Immature natural killer cell (primary cell): ENCODE data around the gene SLCO2A1. TPM values are rescaled to one million over a fixed set of nuclear protein-coding genes. Genes with fewer than 3 reads are reported as not detected.
A peak's percentile ranks its signal among the peaks of the same experiment; 100 is the strongest.

Source experiments
- DNase-seq, 3 donors: peaks; one replicate each; pipeline ENCODE4 v3.0.0; 2022; ENCODE audit warnings: mixed read lengths in 1 of 3
- H3K27ac Mint-ChIP-seq, 6 donors: one replicate each; pipeline ENCODE4 v1.8.0; 2020; ENCODE audit warnings: mixed read lengths in 6 of 6, mild to moderate bottlenecking in 5 of 6, inconsistent platforms in 4 of 6, moderate library complexity in 3 of 6
- H3K27me3 Mint-ChIP-seq, 3 donors: one replicate each; pipeline ENCODE4 v1.8.0; 2020 to 2021; ENCODE audit warnings: low read depth in 3 of 3, mild to moderate bottlenecking in 3 of 3, mixed read lengths in 3 of 3, moderate library complexity in 3 of 3, inconsistent platforms in 1 of 3
- H3K36me3 Mint-ChIP-seq, 3 donors: one replicate each; pipeline ENCODE4 v1.8.0; 2020; ENCODE audit warnings: mixed read lengths in 3 of 3, inconsistent platforms in 2 of 3, mild to moderate bottlenecking in 2 of 3
- H3K4me1 Mint-ChIP-seq, 2 donors: one replicate each; pipeline ENCODE4 v1.8.0; 2020; ENCODE audit warnings: inconsistent platforms in 2 of 2, mild to moderate bottlenecking in 2 of 2, mixed read lengths in 2 of 2, moderate library complexity in 1 of 2
- H3K4me3 Mint-ChIP-seq, 5 donors: one replicate each; pipeline ENCODE4 v1.8.0; 2020; ENCODE audit warnings: mild to moderate bottlenecking in 5 of 5, mixed read lengths in 5 of 5, inconsistent platforms in 3 of 5, moderate library complexity in 3 of 5
- H3K9me3 Mint-ChIP-seq, 6 donors: one replicate each; pipeline ENCODE4 v1.8.0; 2020; ENCODE audit warnings: mild to moderate bottlenecking in 6 of 6, mixed read lengths in 6 of 6, inconsistent platforms in 4 of 6, moderate library complexity in 3 of 6
- polyA plus RNA-seq, 3 donors: library from polyadenylated mRNA; unstranded; fragments of 300-500 nt; fragmentation: Illumina TruSeq; gene quantifications; one replicate each; pipeline ENCODE4 v1.2.3, GENCODE V29; 2021

SLCO2A1 gene
- polyA plus RNA-seq, 3 donors from 2014 or later = not detected

DNA sequence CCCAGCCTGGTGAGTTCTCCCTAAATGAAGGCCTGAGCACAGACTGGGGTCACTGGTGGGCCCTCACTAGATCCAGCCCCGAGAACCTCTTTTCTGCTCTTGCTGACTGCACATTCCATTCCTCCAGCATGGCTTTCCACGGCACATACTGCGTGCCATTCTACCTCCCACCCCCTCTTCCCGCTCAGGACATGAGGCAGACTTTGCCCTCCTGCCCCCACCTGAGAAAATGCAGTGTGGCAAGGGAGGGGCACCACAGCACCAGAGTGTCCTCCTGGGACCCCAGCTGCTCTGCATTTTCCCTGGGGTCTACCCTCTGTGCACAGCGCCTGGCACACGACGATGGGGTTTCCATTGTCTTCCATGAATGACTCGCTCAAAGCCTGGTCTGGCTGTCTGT is 6.1 kb upstream of the SLCO2A1 start:
- Mint-ChIP-seq H3K9me3 (no peaks in the 10 kb centered on the region), H3K4me3 (no peak overlapping the region), H3K27me3 (peaks cover 3 to 13% (median 6%) of the 10 kb centered on the region in 3 donors), H3K27ac (no peak overlapping the region), H3K36me3 (no peaks in the 10 kb centered on the region), H3K4me1 (no peaks in the 10 kb centered on the region)
- no peak for DNase-seq

DNA sequence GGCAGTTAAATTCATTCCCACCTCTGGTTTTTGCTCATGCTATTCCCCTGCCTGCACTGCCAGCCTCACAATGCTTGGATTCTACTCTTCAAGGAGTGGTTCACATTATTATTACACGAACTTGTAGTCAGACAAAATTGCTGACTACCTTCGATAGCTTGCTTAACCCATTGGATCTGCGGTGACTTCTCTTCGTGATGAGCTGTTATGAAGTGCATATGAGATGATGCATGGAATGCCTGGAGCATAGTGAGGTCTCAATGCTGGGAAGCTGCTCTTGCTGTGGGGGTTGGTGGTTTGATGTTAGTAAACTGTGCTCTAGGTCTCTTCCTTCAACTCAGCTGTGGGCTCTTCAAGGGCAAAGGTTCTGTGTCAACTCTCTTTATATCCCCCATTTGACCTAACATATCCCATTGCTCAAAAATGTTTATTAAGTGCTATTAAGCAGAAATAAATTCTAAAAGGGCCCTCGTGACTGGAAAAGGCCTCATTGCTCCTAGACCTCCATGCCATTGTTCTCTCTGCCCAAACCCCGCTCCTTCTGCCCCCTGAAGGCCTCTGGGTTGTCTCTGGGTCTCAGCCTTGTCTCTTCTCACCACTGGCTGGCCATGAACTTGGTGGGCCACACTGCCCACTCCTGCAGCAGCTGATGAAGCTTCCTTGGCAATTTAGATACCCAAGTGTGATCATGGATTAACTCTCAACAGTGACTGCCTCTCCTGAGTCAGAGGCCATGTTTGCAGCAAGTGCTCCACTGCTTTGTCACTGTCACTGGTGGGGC is 4.5 kb upstream of the SLCO2A1 start:
- H3K27ac Mint-ChIP-seq = no peak overlapping the region
- H3K36me3 Mint-ChIP-seq = no peaks in the 10 kb centered on the region
- DNase-seq = no peak
- peaks cover 1 to 13% (median 4%) of the 10 kb centered on the region in 3 donors for H3K27me3 Mint-ChIP-seq
- H3K4me1 Mint-ChIP-seq = peaks cover 2% of the 10 kb centered on the region in 2 donors
- H3K4me3 Mint-ChIP-seq = no peak overlapping the region
- H3K9me3 Mint-ChIP-seq = no peaks in the 10 kb centered on the region

DNA sequence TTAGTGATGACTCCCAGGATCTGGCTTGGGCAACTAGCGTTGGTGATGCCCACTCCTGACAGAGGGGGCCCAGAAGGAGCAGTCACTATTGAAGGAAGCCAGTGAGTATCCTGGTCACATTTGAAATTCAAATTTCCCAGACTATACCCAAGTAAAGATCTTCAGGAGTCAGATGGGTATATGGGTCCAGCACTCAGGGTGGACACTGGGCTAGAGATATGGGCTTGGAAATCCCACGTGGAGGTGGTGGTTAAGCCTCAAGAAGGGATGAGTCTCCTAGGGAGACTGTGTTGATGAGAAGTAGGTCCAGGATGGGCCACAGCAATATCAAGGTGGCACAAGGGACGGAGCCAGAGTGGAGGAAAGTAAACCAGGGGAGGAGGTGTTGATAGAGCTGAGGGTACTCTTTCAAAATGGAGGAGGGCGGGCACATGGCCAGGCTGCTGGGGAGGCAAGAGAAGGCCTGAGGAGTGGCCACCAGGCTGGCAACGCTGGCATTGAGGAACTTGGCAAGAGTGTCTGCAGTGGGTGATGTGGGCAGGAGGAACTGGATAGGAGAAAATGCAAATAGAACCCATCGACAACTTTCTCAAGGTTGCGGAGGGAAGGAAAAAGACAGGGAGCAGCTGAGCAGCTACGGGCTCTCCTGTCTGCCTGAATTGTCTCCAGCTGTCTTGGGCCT is 3.7 kb upstream of the SLCO2A1 start:
- no peak for DNase-seq
- Mint-ChIP-seq H3K27ac (no peak overlapping the region), H3K4me3 (no peak overlapping the region), H3K9me3 (no peaks in the 10 kb centered on the region), H3K27me3 (peaks cover 3 to 14% (median 5%) of the 10 kb centered on the region in 3 donors), H3K36me3 (no peaks in the 10 kb centered on the region), H3K4me1 (peaks cover 2 to 8% of the 10 kb centered on the region in 2 donors)

DNA sequence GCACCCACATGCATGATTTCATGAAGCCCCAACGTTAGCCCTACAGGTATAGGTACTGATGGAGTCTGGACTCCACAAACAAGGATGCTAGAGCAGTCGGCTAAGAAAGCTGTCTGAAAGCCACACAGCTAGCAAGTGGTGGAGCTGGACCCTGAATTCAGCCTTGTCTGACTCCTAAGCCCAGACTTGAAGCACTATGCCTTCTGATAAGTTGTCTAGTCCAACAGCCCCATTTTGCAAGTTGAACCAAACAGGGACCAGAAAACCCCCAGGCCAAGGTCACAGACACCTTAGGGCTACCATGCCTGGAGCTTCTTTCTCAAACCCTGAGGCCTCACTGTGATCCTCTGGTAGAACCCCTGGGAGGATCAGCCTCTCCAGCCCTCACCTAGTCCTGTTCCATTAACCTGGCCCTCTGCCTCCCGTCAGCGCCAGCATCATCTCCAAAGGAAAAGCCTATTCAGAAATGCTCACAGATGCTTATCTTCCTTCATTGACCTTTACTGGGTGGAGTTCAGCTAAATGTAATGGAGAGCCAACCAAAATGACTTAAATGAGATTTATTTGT is 1.7 kb upstream of the SLCO2A1 start:
- Mint-ChIP-seq H3K9me3 (peaks cover 0 to 2% (median 0%) of the 10 kb centered on the region in 6 donors), H3K4me1 (peaks cover 2 to 8% of the 10 kb centered on the region in 2 donors), H3K4me3 (no peak overlapping the region), H3K36me3 (no peaks in the 10 kb centered on the region), H3K27ac (no peak overlapping the region), H3K27me3 (peaks cover 2 to 16% (median 6%) of the 10 kb centered on the region in 3 donors)
- DNase-seq = no peak

DNA sequence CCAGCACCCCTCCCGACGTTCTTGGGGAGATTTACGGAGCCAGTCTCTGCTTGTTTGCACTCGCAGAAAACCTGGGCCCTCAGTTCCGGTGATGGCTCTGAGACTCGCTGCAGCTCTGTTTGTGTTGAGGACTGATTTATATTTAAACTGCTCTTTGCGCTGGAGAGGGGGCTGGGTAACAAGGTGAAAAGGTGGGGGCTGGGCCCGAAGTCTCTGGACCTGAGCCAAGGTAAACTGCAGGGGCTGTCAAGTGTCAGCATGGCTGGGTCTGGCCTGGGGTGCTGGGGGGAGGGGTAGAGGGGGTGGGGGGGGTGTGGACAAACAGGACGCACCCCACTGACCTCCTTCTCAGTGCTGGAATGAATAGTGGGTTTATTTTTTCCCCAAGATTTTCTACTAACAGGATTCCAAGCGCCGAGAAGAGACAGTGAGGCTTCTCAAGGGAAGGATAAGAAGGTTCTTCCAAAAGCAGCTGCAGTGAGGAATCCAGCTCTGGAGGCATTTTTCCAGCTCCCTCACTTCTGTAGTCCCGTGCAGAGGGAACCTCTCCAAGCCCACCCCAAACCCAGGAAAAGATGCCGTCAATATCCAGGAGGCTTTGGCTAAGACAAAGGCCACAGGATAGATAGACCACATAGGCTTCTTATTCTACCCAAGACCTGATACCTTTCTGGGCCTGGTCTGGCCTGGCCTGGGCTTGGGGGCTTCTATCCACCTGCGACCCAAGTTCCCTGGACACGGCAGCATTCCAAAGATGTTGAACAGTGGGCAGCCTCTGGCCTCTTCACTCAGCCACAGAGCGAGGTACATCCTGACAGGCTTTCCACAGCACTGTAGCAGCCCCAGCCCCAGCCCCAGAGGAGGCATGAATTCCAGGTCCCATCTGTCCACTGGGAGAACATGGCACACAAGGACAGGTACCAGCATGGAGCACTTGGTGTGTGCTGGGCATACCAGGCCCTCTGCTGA is 938 bp upstream of the SLCO2A1 start:
- peak overlapping the region; percentile 38 to 58 (median 50) for H3K4me3 Mint-ChIP-seq
- no peak overlapping the region for H3K27ac Mint-ChIP-seq
- H3K27me3 Mint-ChIP-seq = peaks cover 2 to 16% (median 6%) of the 10 kb centered on the region in 3 donors
- H3K4me1 Mint-ChIP-seq = peaks cover 2 to 8% of the 10 kb centered on the region in 2 donors
- no peak for DNase-seq
- H3K9me3 Mint-ChIP-seq = peaks cover 0 to 2% (median 0%) of the 10 kb centered on the region in 6 donors
- H3K36me3 Mint-ChIP-seq = no peaks in the 10 kb centered on the region

DNA sequence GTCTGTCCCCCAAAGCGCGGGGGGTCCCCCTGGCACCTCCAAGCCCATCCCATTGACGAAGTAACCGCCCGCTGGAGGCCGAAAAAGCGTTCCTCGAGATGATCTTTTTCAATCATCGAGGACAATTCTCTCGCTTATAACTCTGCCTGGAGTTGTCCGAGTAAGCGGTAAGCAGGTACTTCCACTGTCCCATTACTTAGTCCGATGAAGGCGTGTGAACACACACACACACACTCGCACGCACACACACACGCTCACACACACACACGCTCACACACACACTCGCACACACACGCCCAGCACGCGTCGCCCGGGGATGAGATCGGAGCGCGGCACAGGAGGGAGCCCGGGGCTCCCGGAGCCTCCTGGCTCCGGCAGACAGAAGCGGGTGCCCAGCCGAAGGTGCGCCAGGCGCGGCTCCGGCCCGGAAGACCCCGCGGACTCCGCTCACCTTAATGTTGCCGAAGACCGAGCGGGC is 430 bp downstream of the SLCO2A1 start:
- DNase-seq = no peak
- H3K9me3 Mint-ChIP-seq = peaks cover 0 to 2% (median 0%) of the 10 kb centered on the region in 6 donors
- H3K27me3 Mint-ChIP-seq = peaks cover 2 to 16% (median 6%) of the 10 kb centered on the region in 3 donors
- H3K27ac Mint-ChIP-seq = no peak overlapping the region
- H3K36me3 Mint-ChIP-seq = no peaks in the 10 kb centered on the region
- H3K4me3 Mint-ChIP-seq = peak overlapping the region; percentile 21 to 72 (median 67)
- H3K4me1 Mint-ChIP-seq = peaks cover 2 to 8% of the 10 kb centered on the region in 2 donors

DNA sequence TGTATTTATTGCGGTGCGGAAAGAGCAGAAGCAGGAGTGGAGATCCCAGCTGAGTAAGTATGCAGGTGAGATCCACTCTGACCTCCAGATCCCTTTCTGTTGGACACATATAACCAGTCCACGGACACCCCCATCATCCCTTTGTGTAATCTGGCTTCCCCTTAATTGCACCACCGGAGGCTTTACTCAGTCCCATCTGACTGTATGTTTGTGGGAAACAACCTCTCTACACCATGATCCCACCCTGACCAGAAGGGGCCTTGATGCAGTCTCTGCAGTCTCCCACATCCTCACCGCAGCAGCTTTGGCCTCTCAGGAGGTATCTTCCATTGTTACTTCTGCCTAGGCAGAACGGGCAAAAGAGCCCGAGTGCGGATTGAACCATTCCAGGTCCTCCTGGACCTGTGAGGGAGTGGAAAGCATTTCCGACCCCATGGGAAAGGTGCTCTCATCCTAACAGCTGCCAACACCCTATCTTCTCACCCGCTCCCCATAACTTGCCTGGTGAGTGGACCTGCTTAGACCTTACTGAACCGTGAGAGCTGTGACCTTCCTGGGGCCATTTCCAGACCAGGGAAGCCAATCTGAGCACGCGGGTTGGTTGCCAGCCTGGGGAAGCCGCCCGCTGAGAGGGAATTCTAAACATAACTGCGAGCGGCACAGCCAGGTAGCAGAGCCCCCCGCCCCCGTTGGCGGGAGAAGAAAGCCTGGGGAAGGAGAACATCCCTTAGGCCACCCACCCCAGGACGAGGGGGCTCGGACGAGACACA is 1.1 kb downstream of the SLCO2A1 start:
- no peaks in the 10 kb centered on the region for H3K36me3 Mint-ChIP-seq
- H3K4me1 Mint-ChIP-seq = peaks cover 2 to 8% of the 10 kb centered on the region in 2 donors
- H3K9me3 Mint-ChIP-seq = peaks cover 0 to 2% (median 0%) of the 10 kb centered on the region in 6 donors
- peaks cover 2 to 16% (median 6%) of the 10 kb centered on the region in 3 donors for H3K27me3 Mint-ChIP-seq
- H3K4me3 Mint-ChIP-seq = no peak overlapping the region
- DNase-seq = no peak
- H3K27ac Mint-ChIP-seq = no peak overlapping the region

DNA sequence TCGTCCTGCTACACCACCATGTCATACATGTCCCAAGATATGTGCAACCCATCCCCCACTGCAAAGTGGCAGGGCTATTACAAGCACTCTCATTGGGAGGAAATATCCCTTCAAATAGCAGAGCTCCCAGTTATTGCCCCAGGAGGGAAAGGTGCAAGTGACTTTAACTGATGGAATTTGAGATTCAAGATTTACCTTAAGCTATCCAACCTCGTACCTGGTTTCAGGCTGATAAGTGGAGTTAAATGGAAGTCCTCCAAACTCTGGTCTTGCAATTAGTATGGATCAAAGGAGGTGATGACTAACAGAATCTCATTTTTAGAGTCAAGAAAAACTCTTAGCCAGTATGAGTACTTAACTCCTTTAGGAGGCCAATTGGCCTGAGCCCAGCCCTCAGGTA is 2.1 kb downstream of the SLCO2A1 start:
- Mint-ChIP-seq H3K27me3 (peaks cover 2 to 14% (median 4%) of the 10 kb centered on the region in 3 donors), H3K27ac (no peak overlapping the region), H3K4me3 (no peak overlapping the region)

DNA sequence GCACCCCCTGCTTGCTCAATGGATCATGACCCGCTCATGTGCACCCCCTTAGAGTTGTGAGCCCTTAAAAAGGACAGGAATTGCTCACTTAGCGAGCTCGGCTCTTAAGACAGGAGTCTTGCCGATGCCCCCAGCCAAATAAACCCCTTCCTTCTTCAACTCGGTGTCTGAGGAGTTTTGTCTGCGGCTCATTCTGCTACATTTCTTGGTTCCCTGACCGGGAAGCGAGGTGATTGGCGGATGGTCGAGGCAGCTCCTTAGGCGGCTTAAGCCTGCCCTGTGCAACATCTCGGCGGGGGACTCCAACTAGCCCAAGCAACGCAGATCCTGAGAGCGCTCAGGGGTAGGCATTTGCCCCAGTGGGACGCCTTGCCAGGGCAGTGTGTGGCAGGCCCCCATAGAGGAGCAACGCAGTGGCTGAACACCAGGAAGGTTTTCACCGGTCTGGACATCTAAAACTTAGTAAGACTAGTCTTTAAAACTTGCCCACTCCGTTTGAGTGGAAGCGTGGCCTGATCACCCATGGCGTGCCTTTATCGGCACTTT is 9.5 kb downstream of the SLCO2A1 start:
- Mint-ChIP-seq H3K4me3 (no peak overlapping the region), H3K4me1 (no peaks in the 10 kb centered on the region), H3K9me3 (peaks cover 0 to 2% (median 0%) of the 10 kb centered on the region in 6 donors), H3K27me3 (peaks cover 0 to 5% (median 1%) of the 10 kb centered on the region in 3 donors), H3K36me3 (no peaks in the 10 kb centered on the region), H3K27ac (no peak overlapping the region)
- no peak for DNase-seq

More for the DNA sequence above, 2.1 kb downstream of the SLCO2A1 start:
- peaks cover 2 to 8% of the 10 kb centered on the region in 2 donors for H3K4me1 Mint-ChIP-seq
- no peak for DNase-seq
- H3K9me3 Mint-ChIP-seq = peaks cover 0 to 4% (median 0%) of the 10 kb centered on the region in 6 donors
- H3K36me3 Mint-ChIP-seq = no peaks in the 10 kb centered on the region

DNA sequence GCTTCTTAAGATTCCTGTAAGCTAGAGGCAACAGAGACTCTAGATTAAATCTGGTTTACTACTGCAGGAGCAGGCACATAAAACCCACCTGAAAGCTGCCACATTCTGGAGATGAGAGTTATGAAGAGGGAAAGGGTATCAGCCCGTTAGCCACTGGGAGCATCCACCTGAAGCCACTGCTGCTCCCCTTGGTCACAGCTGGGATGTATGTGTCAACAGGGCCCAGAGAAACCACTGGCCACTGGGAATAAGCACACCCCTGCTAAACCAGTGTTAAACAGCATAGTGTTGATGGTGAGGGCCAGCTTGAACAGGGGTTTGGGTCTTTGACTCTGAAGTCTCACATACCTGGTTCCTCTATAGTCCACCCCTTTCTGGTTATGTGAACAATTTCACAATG is 10.9 kb downstream of the SLCO2A1 start:
- Mint-ChIP-seq H3K27me3 (peaks cover 0 to 5% (median 1%) of the 10 kb centered on the region in 3 donors), H3K4me1 (no peaks in the 10 kb centered on the region), H3K27ac (no peak overlapping the region), H3K9me3 (peaks cover 0 to 2% (median 0%) of the 10 kb centered on the region in 6 donors), H3K4me3 (no peak overlapping the region), H3K36me3 (no peaks in the 10 kb centered on the region)
- DNase-seq = no peak

DNA sequence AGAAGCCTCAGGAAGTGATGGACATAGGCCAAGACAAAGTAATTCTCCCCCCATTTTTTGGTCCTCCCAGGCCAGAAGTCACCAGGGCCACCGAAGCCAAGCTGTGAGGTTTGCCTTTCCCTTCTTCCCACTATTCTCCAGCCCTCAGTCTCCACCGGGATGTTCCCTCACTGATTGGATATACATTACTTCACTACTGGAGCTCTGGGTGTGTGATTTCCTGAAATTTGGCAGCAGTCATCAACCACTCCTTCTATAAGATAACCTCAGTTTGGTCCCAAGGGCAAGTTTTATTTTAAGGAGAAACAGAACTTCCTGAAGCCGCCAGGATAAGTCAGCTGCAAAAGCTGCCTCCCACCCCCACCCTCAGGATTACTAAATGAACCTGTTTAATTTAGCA is 11.3 kb downstream of the SLCO2A1 start:
- H3K9me3 Mint-ChIP-seq = peaks cover 0 to 2% (median 0%) of the 10 kb centered on the region in 6 donors
- no peak for DNase-seq

DNA sequence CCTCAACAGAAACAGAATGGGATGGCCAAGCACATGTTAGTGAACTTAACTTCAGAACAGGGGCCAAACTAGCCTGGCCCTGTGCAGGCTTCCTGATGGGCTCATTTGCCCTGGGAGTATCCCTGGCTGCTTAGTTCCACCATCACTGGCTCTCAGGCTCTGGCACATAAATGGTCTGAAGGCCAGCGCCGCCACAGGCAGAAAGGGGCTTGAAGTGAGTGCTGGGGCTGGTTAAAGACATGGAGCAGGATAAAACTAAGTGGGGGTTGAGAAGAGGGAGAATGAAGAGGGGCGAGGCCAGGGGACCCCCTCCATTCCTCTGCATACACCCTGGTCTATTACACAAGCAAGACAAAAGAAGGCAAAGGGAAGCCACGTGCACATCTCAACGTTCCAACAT is 12.2 kb downstream of the SLCO2A1 start:
- H3K4me3 Mint-ChIP-seq = no peak overlapping the region
- no peaks in the 10 kb centered on the region for H3K36me3 Mint-ChIP-seq
- no peak for DNase-seq
- H3K4me1 Mint-ChIP-seq = no peaks in the 10 kb centered on the region
- no peak overlapping the region for H3K27ac Mint-ChIP-seq
- H3K27me3 Mint-ChIP-seq = peaks cover 0 to 5% (median 1%) of the 10 kb centered on the region in 3 donors
- H3K9me3 Mint-ChIP-seq = no peaks in the 10 kb centered on the region

More for the DNA sequence above, 11.3 kb downstream of the SLCO2A1 start:
- no peaks in the 10 kb centered on the region for H3K36me3 Mint-ChIP-seq
- peaks cover 0 to 5% (median 1%) of the 10 kb centered on the region in 3 donors for H3K27me3 Mint-ChIP-seq
- H3K4me1 Mint-ChIP-seq = no peaks in the 10 kb centered on the region
- H3K27ac Mint-ChIP-seq = no peak overlapping the region
- no peak overlapping the region for H3K4me3 Mint-ChIP-seq
